H9 (cell line): Measurements from ENCODE around the gene MYO1D. TPM values are rescaled to one million over a fixed set of nuclear protein-coding genes. Genes with fewer than 3 reads are reported as not detected.
A peak's percentile ranks its signal among the peaks of the same experiment; 100 is the strongest.

Source experiments
- DNase-seq: peaks from one replicate; pipeline ENCODE4 v3.0.0-alpha.2; 2017
- H2AFZ ChIP-seq: one replicate; pipeline ENCODE4 v1.6.1; 2013; ENCODE audit warnings: mild to moderate bottlenecking, low read length, control low read depth, moderate library complexity
- H2AK5ac ChIP-seq: 2 replicates; pipeline ENCODE4 v1.6.1; 2013; ENCODE audit warnings: low read length, control low read depth, mixed read lengths; ENCODE audit not compliant: insufficient read length
- H2BK120ac ChIP-seq: one replicate; pipeline ENCODE4 v1.6.1; 2013; ENCODE audit warnings: low read depth, mild to moderate bottlenecking, low read length, control low read depth, inconsistent platforms; ENCODE audit not compliant: poor library complexity, severe bottlenecking
- H2BK12ac ChIP-seq: 2 replicates; pipeline ENCODE4 v1.6.1; 2013; ENCODE audit warnings: low read length, control low read depth, mixed read lengths, low read depth; ENCODE audit not compliant: insufficient read length
- H2BK15ac ChIP-seq: 2 replicates; pipeline ENCODE4 v1.6.1; 2013; ENCODE audit warnings: low read depth, low read length, control low read depth
- H2BK20ac ChIP-seq: one replicate; pipeline ENCODE4 v1.6.1; 2013; ENCODE audit warnings: low read depth, mild to moderate bottlenecking, low read length, control low read depth, inconsistent platforms; ENCODE audit not compliant: poor library complexity, severe bottlenecking
- H2BK5ac ChIP-seq: 2 replicates; pipeline ENCODE4 v1.6.1; 2013; ENCODE audit warnings: low read length, control low read depth, mixed read lengths; ENCODE audit not compliant: insufficient read length
- H3K14ac ChIP-seq: 2 replicates; pipeline ENCODE4 v1.6.1; 2013; ENCODE audit warnings: low read length, control low read depth; ENCODE audit not compliant: insufficient read depth
- H3K18ac ChIP-seq: 2 replicates; pipeline ENCODE4 v1.6.1; 2013; ENCODE audit warnings: low read depth, mild to moderate bottlenecking, mixed read lengths, low read length, control low read depth; ENCODE audit not compliant: insufficient read length
- H3K23ac ChIP-seq: 2 replicates; pipeline ENCODE4 v1.6.1; 2013; ENCODE audit warnings: low read length, control low read depth, mixed read lengths, low read depth; ENCODE audit not compliant: insufficient read length
- H3K23me2 ChIP-seq: 2 replicates; pipeline ENCODE4 v1.6.1; 2013; ENCODE audit warnings: low read depth, mild to moderate bottlenecking, mixed read lengths, low read length, control low read depth; ENCODE audit not compliant: insufficient read length, poor library complexity, severe bottlenecking
- H3K27ac ChIP-seq: 2 replicates; pipeline ENCODE4 v1.5.1; 2013; ENCODE audit warnings: low read length, control low read depth, mixed read lengths, low read depth; ENCODE audit not compliant: insufficient read length
- H3K27me3 ChIP-seq: 2 replicates; pipeline ENCODE4 v1.6.1; 2013; ENCODE audit warnings: low read length, control low read depth, inconsistent platforms; ENCODE audit not compliant: insufficient read depth
- H3K4ac ChIP-seq: 2 replicates; pipeline ENCODE4 v1.6.1; 2013; ENCODE audit warnings: low read depth, mild to moderate bottlenecking, control low read depth, inconsistent platforms, low read length, moderate library complexity
- H3K4me1 ChIP-seq: 2 replicates; pipeline ENCODE4 v1.6.1; 2013; ENCODE audit warnings: low read length, control low read depth, inconsistent platforms; ENCODE audit not compliant: insufficient read depth
- H3K4me2 ChIP-seq: 2 replicates; pipeline ENCODE4 v1.6.1; 2013; ENCODE audit warnings: low read length, control low read depth, mixed read lengths; ENCODE audit not compliant: insufficient read length, insufficient read depth
- H3K56ac ChIP-seq: 2 replicates; pipeline ENCODE4 v1.6.1; 2013; ENCODE audit warnings: low read depth, mild to moderate bottlenecking, mixed read lengths, low read length, control low read depth; ENCODE audit not compliant: insufficient read length
- H3K79me1 ChIP-seq: 2 replicates; pipeline ENCODE4 v1.6.1; 2013; ENCODE audit warnings: low read depth, mild to moderate bottlenecking, moderate library complexity, low read length, control low read depth, inconsistent platforms; ENCODE audit not compliant: insufficient read depth, poor library complexity, severe bottlenecking
- H3K79me2 ChIP-seq: 2 replicates; pipeline ENCODE4 v1.6.1; 2013; ENCODE audit warnings: low read length, control low read depth, inconsistent platforms; ENCODE audit not compliant: insufficient read depth
- H3K9ac ChIP-seq: 2 replicates; pipeline ENCODE4 v1.6.1; 2013; ENCODE audit warnings: low read length, control low read depth, mixed read lengths; ENCODE audit not compliant: insufficient read length; ENCODE audit errors: extremely low read depth
- H3K9me3 ChIP-seq: one replicate; pipeline ENCODE4 v1.6.1; 2013; ENCODE audit warnings: low read depth, low read length, inconsistent platforms; ENCODE audit not compliant: control insufficient read depth
- H3T11ph ChIP-seq: one replicate; pipeline ENCODE4 v1.6.1; 2013; ENCODE audit warnings: mild to moderate bottlenecking, low read length, control low read depth, inconsistent platforms
- H4K20me1 ChIP-seq: one replicate; pipeline ENCODE4 v1.6.1; 2013; ENCODE audit not compliant: control insufficient read depth, insufficient read length, insufficient read depth
- H4K5ac ChIP-seq: 2 replicates; pipeline ENCODE4 v1.6.1; 2013; ENCODE audit warnings: low read depth, mild to moderate bottlenecking, mixed read lengths, low read length, control low read depth; ENCODE audit not compliant: insufficient read length
- H4K8ac ChIP-seq: replicated peaks from 2 replicates; pipeline ENCODE4 v1.6.1; 2013; ENCODE audit warnings: low read length, control low read depth, mixed read lengths, low read depth; ENCODE audit not compliant: insufficient read length
- H4K91ac ChIP-seq: 2 replicates; pipeline ENCODE4 v1.6.1; 2013; ENCODE audit warnings: low read depth, mild to moderate bottlenecking, moderate library complexity, mixed read lengths, low read length, control low read depth; ENCODE audit not compliant: insufficient read length
- H3K27ac Mint-ChIP-seq, 3 experiments: 2 replicates in 2 of 3; 3 replicates in 1 of 3; pipeline ENCODE4 v1.8.0; 2020 to 2021; ENCODE audit warnings: mixed read lengths in 3 of 3, mild to moderate bottlenecking in 1 of 3, moderate library complexity in 1 of 3
- H3K27me3 Mint-ChIP-seq: 2 replicates; pipeline ENCODE4 v1.8.0; 2021; ENCODE audit warnings: low read depth, mild to moderate bottlenecking, moderate library complexity, mixed read lengths
- H3K36me3 Mint-ChIP-seq, 3 experiments: 2 replicates in 2 of 3; 3 replicates in 1 of 3; pipeline ENCODE4 v1.8.0; 2020 to 2021; ENCODE audit warnings: low read depth in 3 of 3, mixed read lengths in 3 of 3; ENCODE audit not compliant: insufficient read depth in 1 of 3
- H3K4me1 Mint-ChIP-seq, 2 experiments: 2 replicates each; pipeline ENCODE4 v1.8.0; 2020; ENCODE audit warnings: mixed read lengths in 2 of 2
- H3K4me3 Mint-ChIP-seq, 2 experiments: 2 replicates in 1 of 2; 3 replicates in 1 of 2; pipeline ENCODE4 v1.8.0; 2020 to 2021; ENCODE audit warnings: mild to moderate bottlenecking in 2 of 2, mixed read lengths in 2 of 2, moderate library complexity in 1 of 2
- H3K9me3 Mint-ChIP-seq, 2 experiments: 2 replicates in 1 of 2; 3 replicates in 1 of 2; pipeline ENCODE4 v1.8.0; 2020; ENCODE audit warnings: mild to moderate bottlenecking in 2 of 2, mixed read lengths in 2 of 2, moderate library complexity in 1 of 2
- CTCF ChIP-seq: fragments of 200-600 bp; sonication (generic); conservative IDR thresholded peaks from 3 replicates; pipeline ENCODE4 v1.8.0; 2021; ENCODE audit warnings: antibody characterized with exemption, mild to moderate bottlenecking
- WGBS: extraction: QIAGEN DNeasy Blood & Tissue Kit; methylation state at CpG from one replicate; pipeline ENCODE4 v1.1.7; 2013; ENCODE audit warnings: missing lambda C conversion rate, low lambda C conversion rate, mixed read lengths; ENCODE audit not compliant: insufficient read length; ENCODE audit errors: extremely low coverage; 5-methylcytosine and 5-hydroxymethylcytosine counted together
- total RNA-seq: library from RNA; stranded (reverse); gene quantifications from 2 replicates; pipeline ENCODE4 v1.2.1, GENCODE V29; 2021

MYO1D gene
- total RNA-seq, 1 experiment from 2014 or later: 19.0 TPM

- Mint-ChIP-seq H3K4me1 (no peaks in the 10 kb centered on the region), H3K9me3 (no peaks in the 10 kb centered on the region; a peak in 1 of 5 replicates), H3K36me3 (peaks cover 58 to 87% (median 70%) of the 10 kb centered on the region in 3 experiments; a peak in 6 of 7 replicates), H3K4me3 (no peak overlapping the region), H3K27ac (peak overlapping the region in 1 of 3 experiments; percentile 13; a peak in 1 of 7 replicates), H3K27me3 (no peaks in the 10 kb centered on the region)
- Histone ChIP-seq H2BK20ac (no peak overlapping the region), H3K9ac (no peak overlapping the region), H2AK5ac (no peak overlapping the region), H4K8ac (no peak overlapping the region), H3K27me3 (no peaks in the 10 kb centered on the region), H4K20me1 (no peaks in the 10 kb centered on the region), H3K18ac (no peak overlapping the region), H3K56ac (no peak overlapping the region), H2AFZ (no peak overlapping the region), H4K5ac (no peak overlapping the region), H2BK12ac (no peak overlapping the region), H4K91ac (no peak overlapping the region), H2BK120ac (no peak overlapping the region), H3K79me1 (no peaks in the 10 kb centered on the region), H3K4ac (no peak overlapping the region), H3K9me3 (no peaks in the 10 kb centered on the region), H3K4me2 (no peak overlapping the region), H2BK15ac (no peak overlapping the region), H3K27ac (no peak overlapping the region), H3K79me2 (0 out of 2 replicates have a peak, but pooled peaks cover 2% of the 10 kb centered on the region), H3K4me1 (no peaks in the 10 kb centered on the region), H3K23me2 (no peaks in the 10 kb centered on the region), H2BK5ac (no peak overlapping the region), H3K23ac (no peak overlapping the region), H3K14ac (no peak overlapping the region), H3T11ph (no peak overlapping the region)
- TF ChIP-seq CTCF: no peak
- DNase-seq: peak; percentile 2
- WGBS: no CpG with 5 or more reads among the region's 7 CpGs
Measured at GRCh38 chr17:32467949-32468348, 409.0 kb downstream of the MYO1D start.
